WTC11 (cell line): ENCODE data around the gene THBS3. TPM values are rescaled to one million over a fixed set of nuclear protein-coding genes. Genes with fewer than 3 reads are reported as not detected.

ENCODE experiments used
- ATAC-seq: fragments of 200-7000 bp; cut with Tn5 transposase; 2 replicates; pipeline ENCODE4 v1.10.0; 2021; ENCODE audit warnings: mild to moderate bottlenecking, moderate library complexity
- CTCF ChIA-PET: fragments of 300-600 bp; sonication (Branson Sonifier 250); formaldehyde crosslinking; loops from one replicate; lab custom pipeline; 2021; ENCODE audit warnings: antibody characterized with exemption; lab: Charles Lee
- POLR2A ChIA-PET: fragments of 350-600 bp; sonication (Branson Sonifier 250); formaldehyde crosslinking; loops from one replicate; lab custom pipeline; 2021; ENCODE audit warnings: antibody characterized with exemption; lab: Charles Lee
- DNase-seq: peaks from one replicate; pipeline ENCODE4 v3.0.0; 2021; ENCODE audit warnings: low spot score
- H3K27ac Mint-ChIP-seq: 2 replicates; pipeline ENCODE4 v1.8.0; 2021; ENCODE audit warnings: mixed read lengths
- H3K27me3 Mint-ChIP-seq: 2 replicates; pipeline ENCODE4 v1.8.0; 2021; ENCODE audit warnings: low read depth, mild to moderate bottlenecking, moderate library complexity, mixed read lengths
- H3K36me3 Mint-ChIP-seq: 2 replicates; pipeline ENCODE4 v1.8.0; 2021; ENCODE audit warnings: mixed read lengths
- H3K4me1 Mint-ChIP-seq: 2 replicates; pipeline ENCODE4 v1.8.0; 2022; ENCODE audit warnings: mixed read lengths
- H3K4me3 Mint-ChIP-seq: 2 replicates; pipeline ENCODE4 v1.8.0; 2021; ENCODE audit warnings: mild to moderate bottlenecking, moderate library complexity, mixed read lengths
- H3K9me3 Mint-ChIP-seq: 2 replicates; pipeline ENCODE4 v1.8.0; 2021; ENCODE audit warnings: mixed read lengths
- ARID4B ChIP-seq: sonication (generic); formaldehyde crosslinking; IDR thresholded peaks from 2 replicates; pipeline ENCODE4 v1.8.0; 2023; ENCODE audit warnings: missing genetic modification reagents, mild to moderate bottlenecking, borderline replicate concordance
- ATF1 ChIP-seq: sonication (generic); formaldehyde crosslinking; IDR thresholded peaks from 2 replicates; pipeline ENCODE4 v1.8.1; 2023; ENCODE audit warnings: mild to moderate bottlenecking, moderate library complexity, missing genetic modification reagents
- ELF4 ChIP-seq: sonication (generic); formaldehyde crosslinking; IDR thresholded peaks from 2 replicates; pipeline ENCODE4 v1.8.1; 2022; ENCODE audit warnings: low read depth, mild to moderate bottlenecking, moderate library complexity, missing genetic modification reagents
- FOXK1 ChIP-seq: sonication (generic); formaldehyde crosslinking; IDR thresholded peaks from 2 replicates; pipeline ENCODE4 v1.8.0; 2022; ENCODE audit warnings: mild to moderate bottlenecking, moderate library complexity, missing genetic modification reagents
- GABPB1 ChIP-seq: sonication (generic); formaldehyde crosslinking; IDR thresholded peaks from 2 replicates; pipeline ENCODE4 v1.8.1; 2023; ENCODE audit warnings: mild to moderate bottlenecking, missing genetic modification reagents
- HMGA2 ChIP-seq: fragments of 250-450 bp; sonication (Bioruptor Pico); IDR thresholded peaks from 2 replicates; pipeline ENCODE4 v1.4.0; 2021; ENCODE audit warnings: mild to moderate bottlenecking, moderate library complexity
- IRF1 ChIP-seq: sonication (generic); formaldehyde crosslinking; IDR thresholded peaks from 2 replicates; pipeline ENCODE4 v1.8.0; 2023; ENCODE audit warnings: missing genetic modification reagents
- JUN ChIP-seq: sonication (generic); formaldehyde crosslinking; IDR thresholded peaks from 2 replicates; pipeline ENCODE4 v1.8.0; 2023; ENCODE audit warnings: mild to moderate bottlenecking, missing genetic modification reagents
- MXD4 ChIP-seq: fragments of 250-450 bp; sonication (Bioruptor Pico); IDR thresholded peaks from 2 replicates; pipeline ENCODE4 v1.8.0; 2021; ENCODE audit warnings: mild to moderate bottlenecking, moderate library complexity, borderline replicate concordance
- NR1H2 ChIP-seq: sonication (generic); formaldehyde crosslinking; IDR thresholded peaks from 2 replicates; pipeline ENCODE4 v1.9.0; 2021; ENCODE audit warnings: mild to moderate bottlenecking, moderate library complexity, missing genetic modification reagents
- NR2C2 ChIP-seq: sonication (generic); formaldehyde crosslinking; IDR thresholded peaks from 2 replicates; pipeline ENCODE4 v1.8.0; 2022; ENCODE audit warnings: mild to moderate bottlenecking, missing genetic modification reagents
- OVOL2 ChIP-seq: fragments of 250-450 bp; sonication (Bioruptor Pico); IDR thresholded peaks from 2 replicates; pipeline ENCODE4 v1.9.0; 2021; ENCODE audit warnings: mild to moderate bottlenecking, borderline replicate concordance
- RELA ChIP-seq: sonication (generic); formaldehyde crosslinking; IDR thresholded peaks from 2 replicates; pipeline ENCODE4 v1.8.1; 2022; ENCODE audit warnings: missing genetic modification reagents, mild to moderate bottlenecking, borderline replicate concordance
- TEAD1 ChIP-seq: sonication (generic); formaldehyde crosslinking; IDR thresholded peaks from 2 replicates; pipeline ENCODE4 v1.8.0; 2022; ENCODE audit warnings: mild to moderate bottlenecking, missing genetic modification reagents
- ZNF317 ChIP-seq: sonication (generic); formaldehyde crosslinking; IDR thresholded peaks from 2 replicates; pipeline ENCODE4 v1.8.1; 2023; ENCODE audit warnings: low read depth, mild to moderate bottlenecking, moderate library complexity, missing genetic modification reagents, borderline replicate concordance
- ZNF396 ChIP-seq: fragments of 250-450 bp; sonication (Bioruptor Pico); IDR thresholded peaks from 2 replicates; pipeline ENCODE4 v1.8.0; 2021; ENCODE audit warnings: mild to moderate bottlenecking, moderate library complexity, borderline replicate concordance
- ZNF512 ChIP-seq: sonication (generic); formaldehyde crosslinking; IDR thresholded peaks from 2 replicates; pipeline ENCODE4 v1.8.1; 2022; ENCODE audit warnings: missing genetic modification reagents, borderline replicate concordance
- ZSCAN18 ChIP-seq: fragments of 250-450 bp; sonication (Bioruptor Pico); IDR thresholded peaks from 2 replicates; pipeline ENCODE4 v2.1.2; 2022; ENCODE audit warnings: mild to moderate bottlenecking, moderate library complexity
- total RNA-seq: library from RNA; stranded (reverse); gene quantifications from 3 replicates; pipeline ENCODE4 v1.2.3, GENCODE V29; 2021
- TF ChIP-seq, protein P1 (sequence below): sonication (generic); formaldehyde crosslinking; IDR thresholded peaks from 2 replicates; pipeline ENCODE4 v1.8.1; 2023; ENCODE audit warnings: mild to moderate bottlenecking, moderate library complexity, missing genetic modification reagents

THBS3 gene
- total RNA-seq, 1 experiment from 2014 or later, result 5.3 TPM

DNA sequence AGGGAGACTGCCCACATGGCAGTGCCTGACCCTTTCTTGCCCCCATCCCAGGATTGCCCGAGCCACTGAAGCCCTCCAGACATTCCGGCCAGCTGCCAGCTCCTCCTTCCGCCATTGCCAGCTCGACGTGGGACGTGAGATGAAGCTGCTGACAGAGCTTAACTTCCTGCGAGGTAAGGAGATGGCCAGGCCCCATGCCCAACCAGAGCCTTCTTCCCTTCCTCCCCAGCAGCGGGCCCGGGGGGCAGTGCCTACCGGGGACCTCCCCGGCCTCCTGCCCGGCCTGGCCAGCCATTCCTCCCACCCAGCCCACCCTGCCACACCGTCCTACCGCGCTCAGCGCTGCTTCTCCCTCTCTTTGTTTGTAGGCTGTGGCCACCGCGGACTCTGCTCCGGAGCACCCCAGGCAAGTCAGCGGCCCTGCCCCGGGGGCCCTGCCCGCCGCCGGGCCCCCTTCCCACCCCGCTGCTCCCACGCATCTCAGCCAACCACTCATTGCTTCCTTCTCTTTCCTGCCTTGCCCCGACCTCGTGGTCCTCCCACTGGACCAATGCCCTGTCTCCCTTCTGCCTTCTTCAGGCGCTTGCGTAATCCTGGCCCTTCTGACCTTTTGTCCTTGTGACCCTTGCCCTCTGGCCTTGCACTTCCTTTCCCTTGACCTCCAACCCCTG is 29.1 kb downstream of the THBS3 start:
- ATAC-seq, result no peak
- ChIA-PET CTCF (interaction anchor here (2.4 kb wide), 1 partner anchor 14 kb away, joined by 17 read pairs; no protein-coding TSS in a partner anchor), POLR2A (no interaction called here)
- no peak for DNase-seq
- Mint-ChIP-seq H3K27ac (no peak overlapping the region), H3K4me1 (peaks cover 21% of the 10 kb centered on the region), H3K4me3 (no peak overlapping the region), H3K9me3 (no peaks in the 10 kb centered on the region), H3K36me3 (peaks cover 40% of the 10 kb centered on the region), H3K27me3 (no peaks in the 10 kb centered on the region)
- TF ChIP-seq ATF1 (CRISPR knock-in tag) (no peak), JUN (CRISPR knock-in tag) (no peak), IRF1 (no peak), GABPB1 (0 out of 2 replicates have a peak, but pooled peaks have one; percentile 28)

- CTCF ChIA-PET, result interaction anchor here (1.1 to 5.9 kb wide), 4 partner anchors 8 to 48 kb away, joined by 3 to 52 read pairs (median 27); no protein-coding TSS in a partner anchor
These were observed 29.8 kb downstream of the THBS3 start for GRCh38 chr1:155177918-155178281.

DNA sequence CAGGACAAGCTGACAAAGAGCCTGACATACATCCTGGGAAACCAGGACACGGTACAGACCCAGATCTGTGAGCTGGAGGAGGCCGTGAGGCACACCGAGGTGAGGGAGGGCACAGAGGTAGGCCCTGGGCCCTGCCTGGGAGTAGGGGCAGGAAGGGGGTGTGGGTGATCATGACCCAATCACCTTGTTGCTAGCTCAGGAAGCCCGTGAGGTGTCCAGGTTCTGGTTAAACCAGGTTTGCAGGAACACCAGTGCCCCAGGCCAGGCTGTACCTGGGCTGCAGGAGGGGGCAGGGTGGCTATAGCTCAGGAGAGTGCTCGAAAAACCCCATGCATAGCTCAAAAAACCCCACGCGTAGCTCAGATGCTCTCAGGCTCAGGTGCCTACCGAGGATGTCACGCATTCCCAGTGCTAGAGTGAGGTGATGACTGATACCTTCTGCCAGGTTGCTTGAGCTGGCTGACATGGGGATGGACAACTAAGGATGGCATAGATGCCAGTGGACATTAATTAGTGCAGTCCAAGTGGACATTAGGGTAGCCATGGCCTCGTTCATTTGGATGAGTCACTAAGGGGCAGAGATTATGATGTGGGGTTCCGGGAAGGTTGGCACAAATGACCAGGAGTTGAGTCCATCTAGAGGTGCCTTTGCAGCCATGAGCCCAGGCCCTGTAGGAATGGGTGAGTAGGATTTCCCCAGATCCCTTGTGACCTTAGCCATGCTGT is 30.3 kb downstream of the THBS3 start:
- CTCF ChIA-PET, result interaction anchor here (1.1 to 5.9 kb wide), 5 partner anchors 8 to 47 kb away, joined by 3 to 52 read pairs (median 37); partner anchors contain the start of genes MTX1 and THBS3
- no peak for DNase-seq
- H3K36me3 Mint-ChIP-seq, result peaks cover 39% of the 10 kb centered on the region

More at GRCh38 chr1:155177918-155178281, 29.8 kb downstream of the THBS3 start:
- no peak overlapping the region for H3K4me3 Mint-ChIP-seq
- ATAC-seq, result no peak
- no peaks in the 10 kb centered on the region for H3K9me3 Mint-ChIP-seq
- peaks cover 40% of the 10 kb centered on the region for H3K36me3 Mint-ChIP-seq
- no peaks in the 10 kb centered on the region for H3K27me3 Mint-ChIP-seq
- POLR2A ChIA-PET, result no interaction called here
- peaks cover 21% of the 10 kb centered on the region for H3K4me1 Mint-ChIP-seq
- no peak overlapping the region for H3K27ac Mint-ChIP-seq
- TF ChIP-seq TEAD1 (CRISPR knock-in tag) (no peak), ZNF512 (no peak), NR1H2 (CRISPR knock-in tag) (no peak), HMGA2 (CRISPR knock-in tag) (no peak), RELA (CRISPR knock-in tag) (no peak), ZNF317 (no peak), FOXK1 (CRISPR knock-in tag) (no peak)
- TF ChIP-seq, protein P1, sequence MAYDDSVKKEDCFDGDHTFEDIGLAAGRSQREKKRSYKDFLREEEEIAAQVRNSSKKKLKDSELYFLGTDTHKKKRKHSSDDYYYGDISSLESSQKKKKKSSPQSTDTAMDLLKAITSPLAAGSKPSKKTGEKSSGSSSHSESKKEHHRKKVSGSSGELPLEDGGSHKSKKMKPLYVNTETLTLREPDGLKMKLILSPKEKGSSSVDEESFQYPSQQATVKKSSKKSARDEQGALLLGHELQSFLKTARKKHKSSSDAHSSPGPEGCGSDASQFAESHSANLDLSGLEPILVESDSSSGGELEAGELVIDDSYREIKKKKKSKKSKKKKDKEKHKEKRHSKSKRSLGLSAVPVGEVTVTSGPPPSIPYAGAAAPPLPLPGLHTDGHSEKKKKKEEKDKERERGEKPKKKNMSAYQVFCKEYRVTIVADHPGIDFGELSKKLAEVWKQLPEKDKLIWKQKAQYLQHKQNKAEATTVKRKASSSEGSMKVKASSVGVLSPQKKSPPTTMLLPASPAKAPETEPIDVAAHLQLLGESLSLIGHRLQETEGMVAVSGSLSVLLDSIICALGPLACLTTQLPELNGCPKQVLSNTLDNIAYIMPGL, result no peak
- no peak for DNase-seq

More for the DNA sequence above, 30.3 kb downstream of the THBS3 start:
- no peaks in the 10 kb centered on the region for H3K9me3 Mint-ChIP-seq
- no peak for TF ChIP-seq JUN (CRISPR knock-in tag)
- TF ChIP-seq NR2C2 (CRISPR knock-in tag), result no peak
- TF ChIP-seq ELF4, result no peak
- no peak for TF ChIP-seq ZSCAN18 (CRISPR knock-in tag)
- TF ChIP-seq OVOL2, result no peak
- TF ChIP-seq MXD4, result no peak
- no peak for TF ChIP-seq ARID4B (CRISPR knock-in tag)
- no peak for TF ChIP-seq ZNF396 (CRISPR knock-in tag)
- ATAC-seq, result no peak
- H3K4me1 Mint-ChIP-seq, result peaks cover 24% of the 10 kb centered on the region
- H3K27ac Mint-ChIP-seq, result no peak overlapping the region
- H3K4me3 Mint-ChIP-seq, result no peak overlapping the region
- H3K27me3 Mint-ChIP-seq, result no peaks in the 10 kb centered on the region
- POLR2A ChIA-PET, result interaction anchor here (5.2 kb wide), 1 partner anchor 17 kb away, joined by 83 read pairs; no protein-coding TSS in a partner anchor
